HG03432 (cell line): Measurements from ENCODE around the gene BLZF1.
"Not testable (repeated sequence)": the region's sequence is repeated elsewhere in the genome, so short reads cannot be mapped to it uniquely, and the experiment has no call there.

ENCODE experiments used
- ATAC-seq: cut with Tn5 transposase; IDR thresholded peaks from one replicate; pipeline ENCODE4 v1.9.1; 2021; ENCODE audit warnings: mild to moderate bottlenecking, moderate library complexity; ENCODE audit not compliant: unreplicated experiment

BLZF1 gene, protein sequence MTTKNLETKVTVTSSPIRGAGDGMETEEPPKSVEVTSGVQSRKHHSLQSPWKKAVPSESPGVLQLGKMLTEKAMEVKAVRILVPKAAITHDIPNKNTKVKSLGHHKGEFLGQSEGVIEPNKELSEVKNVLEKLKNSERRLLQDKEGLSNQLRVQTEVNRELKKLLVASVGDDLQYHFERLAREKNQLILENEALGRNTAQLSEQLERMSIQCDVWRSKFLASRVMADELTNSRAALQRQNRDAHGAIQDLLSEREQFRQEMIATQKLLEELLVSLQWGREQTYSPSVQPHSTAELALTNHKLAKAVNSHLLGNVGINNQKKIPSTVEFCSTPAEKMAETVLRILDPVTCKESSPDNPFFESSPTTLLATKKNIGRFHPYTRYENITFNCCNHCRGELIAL

DNA sequence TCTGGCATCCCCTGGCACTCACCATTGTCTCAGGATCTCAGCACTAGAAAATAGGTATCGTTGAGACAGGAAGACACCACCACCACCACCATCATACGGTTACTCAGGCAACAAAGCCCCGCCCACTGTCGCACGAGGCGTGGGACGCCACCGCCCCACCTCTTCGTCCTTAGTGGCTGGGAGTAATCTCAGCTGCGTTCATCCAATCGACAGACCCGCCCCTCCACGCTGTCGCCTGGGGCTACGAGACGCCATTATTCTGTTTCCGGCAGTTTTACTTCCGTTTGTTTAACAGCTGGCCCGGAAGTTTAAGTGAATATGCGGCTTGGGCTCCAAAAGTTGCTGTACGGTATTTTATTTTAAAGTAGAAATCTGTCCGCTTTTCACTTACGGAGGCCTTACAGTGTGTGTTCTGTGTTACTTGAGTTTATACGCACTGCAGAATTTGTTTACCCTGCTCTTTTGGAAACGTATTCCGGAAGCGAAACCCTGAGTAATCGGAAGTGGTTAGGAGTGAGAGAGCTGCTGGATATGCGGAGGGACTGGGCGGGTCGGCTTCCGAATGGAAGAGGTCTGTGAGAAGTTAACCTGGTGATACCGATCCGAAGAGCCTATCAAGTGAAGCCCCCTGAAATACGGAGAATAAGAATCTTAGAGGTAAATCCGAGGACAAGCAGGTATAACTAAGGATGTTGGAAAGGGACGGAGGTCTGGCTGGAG, at the start of gene BLZF1, which contains the start of gene NME7:
Gene BLZF1, plus strand, starts transcription at position 510 of the 720 bp plus-strand sequence. CDS start 1,328 bp downstream, outside the sequence.
Gene NME7, minus strand, starts transcription at position 112 of the 720 bp plus-strand sequence. Its CDS starts 87 bp downstream, at position 25.
- ATAC-seq, result peak; percentile 97

DNA sequence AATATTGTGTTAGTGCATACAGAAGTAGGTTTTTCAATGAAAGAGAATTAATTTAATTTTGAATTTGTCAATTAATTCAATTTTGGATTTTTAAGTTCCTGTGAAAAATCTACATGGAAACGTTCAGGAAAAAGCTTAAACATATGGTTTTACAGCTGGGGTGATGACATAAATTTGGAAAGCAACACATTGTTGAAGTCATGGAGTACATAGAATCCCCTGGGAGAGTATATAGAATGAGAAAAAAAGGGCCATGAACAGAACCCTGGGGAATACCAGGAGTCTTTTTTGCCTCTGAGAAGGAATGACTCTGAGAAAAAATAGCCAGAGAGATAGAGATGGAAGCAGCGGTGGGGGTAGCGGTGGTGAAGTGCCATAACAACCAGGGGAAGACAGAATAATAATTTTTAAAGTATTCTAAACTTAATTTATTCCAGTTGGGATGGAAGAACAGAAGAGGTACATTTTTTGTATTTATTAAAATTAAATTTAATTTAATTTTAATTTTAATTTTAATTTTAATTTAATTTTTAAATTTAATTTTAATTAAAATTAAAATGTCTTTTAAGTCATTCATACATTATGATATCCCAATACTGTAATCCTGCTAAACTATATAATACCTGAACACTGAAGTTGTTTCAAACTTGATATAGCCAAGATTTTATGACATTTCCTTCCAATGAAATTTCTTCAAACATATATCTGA, 49.3 kb upstream of the BLZF1 start:
- no peak for ATAC-seq

DNA sequence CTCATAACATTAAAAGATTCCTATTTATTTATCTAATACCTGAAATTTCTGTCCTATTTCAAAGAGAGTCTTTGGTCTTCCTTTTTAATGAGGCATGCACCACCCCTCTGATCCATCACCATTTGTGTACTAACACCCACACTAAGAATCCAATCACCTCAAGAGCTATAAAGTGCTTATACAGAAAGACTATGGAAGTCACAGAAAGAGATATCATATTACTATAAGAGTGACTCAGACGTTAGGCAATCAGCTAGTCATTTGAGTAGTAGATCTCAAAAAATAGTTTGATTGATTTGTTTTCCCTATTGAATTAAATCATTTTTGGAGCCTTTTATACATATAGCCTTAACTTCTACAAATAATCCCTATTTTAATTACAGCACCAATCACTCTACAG, 46.5 kb upstream of the BLZF1 start:
- no peak for ATAC-seq

DNA sequence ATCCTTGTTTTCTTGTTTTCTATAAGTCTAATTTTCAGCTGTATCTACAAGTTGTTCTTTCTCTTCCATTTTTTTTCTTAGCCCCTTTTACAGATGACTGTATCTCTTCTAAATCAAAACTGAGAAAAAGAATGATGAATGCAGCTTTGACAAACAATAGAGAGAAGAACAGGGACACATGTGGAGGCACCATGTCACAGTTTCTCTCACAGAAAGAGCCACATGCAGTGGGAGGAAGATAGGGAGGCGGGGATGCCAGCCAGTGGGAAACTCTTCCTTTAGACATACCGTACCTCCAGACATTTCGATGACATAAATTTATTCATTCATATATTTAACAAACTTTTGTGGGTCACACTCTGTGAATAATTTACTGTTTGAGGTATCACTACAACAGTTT, 45.9 kb upstream of the BLZF1 start:
- ATAC-seq, result no peak

DNA sequence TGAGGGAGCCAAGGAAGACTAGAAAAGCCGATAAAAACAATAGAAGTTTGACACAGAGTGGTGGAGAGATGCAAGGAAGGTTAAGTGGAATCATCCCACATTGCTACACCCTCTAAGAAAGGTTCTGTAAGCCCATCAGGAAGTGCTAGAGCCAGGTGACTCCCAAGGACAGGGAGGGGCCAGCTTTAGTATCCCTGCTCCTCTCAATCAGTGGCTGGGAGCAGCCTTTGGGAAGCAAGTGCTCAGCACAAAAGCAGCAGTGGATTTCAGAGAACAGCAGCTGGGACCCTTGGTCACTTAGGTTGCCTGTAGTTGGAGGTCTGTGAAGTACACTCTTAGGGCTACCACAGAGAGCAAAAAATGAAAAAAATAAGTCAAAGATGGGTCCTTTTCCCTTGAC, 42.9 kb upstream of the BLZF1 start:
- no peak for ATAC-seq

DNA sequence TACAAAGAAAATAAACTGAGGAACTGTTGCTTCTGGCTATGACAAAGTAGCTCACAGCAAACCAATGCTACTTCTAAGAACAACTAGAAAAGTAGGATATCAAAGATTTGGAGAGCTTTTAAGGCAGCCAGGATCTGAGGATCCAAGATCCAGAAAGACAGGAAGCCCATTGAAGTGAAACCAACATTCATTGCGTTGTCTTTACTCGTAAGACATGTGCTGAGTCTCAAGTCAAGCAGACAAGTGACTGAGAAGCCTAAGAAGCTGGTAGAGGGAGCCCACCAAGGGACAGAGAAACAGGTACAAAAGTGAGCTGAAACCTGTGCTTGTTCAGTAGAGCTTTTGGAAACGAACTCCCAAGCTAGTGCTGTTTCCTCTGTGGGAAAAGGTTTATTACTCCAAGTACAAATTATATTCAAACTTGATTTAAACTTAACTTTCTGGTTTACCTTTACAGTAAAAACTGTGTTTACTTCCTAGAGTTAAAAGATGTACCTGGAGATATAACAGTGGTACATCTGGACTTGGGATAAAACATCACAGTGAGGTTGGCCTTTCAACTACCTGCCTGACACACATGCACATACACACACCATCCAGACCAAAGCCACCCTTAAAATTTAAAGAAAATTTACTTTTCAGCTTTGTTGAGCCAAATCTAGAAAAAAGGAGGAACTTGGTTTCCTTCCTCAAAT, 41.6 kb upstream of the BLZF1 start:
- ATAC-seq, result peak; percentile 49

DNA sequence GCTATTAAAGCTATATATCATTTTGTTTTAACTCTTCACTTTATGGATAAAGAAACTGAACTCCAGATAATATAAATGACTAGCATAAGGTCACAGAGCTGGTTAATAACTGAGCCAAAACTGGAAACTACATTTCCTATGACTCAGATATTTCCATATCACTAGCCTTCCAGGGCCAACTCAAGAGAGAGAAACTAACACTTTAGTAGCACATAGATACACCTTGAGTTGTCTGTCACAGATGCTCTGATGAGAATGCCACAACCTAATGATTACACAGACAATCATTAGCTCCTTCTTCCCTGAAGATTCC, 41.1 kb upstream of the BLZF1 start:
- ATAC-seq, result peak; percentile 96

DNA sequence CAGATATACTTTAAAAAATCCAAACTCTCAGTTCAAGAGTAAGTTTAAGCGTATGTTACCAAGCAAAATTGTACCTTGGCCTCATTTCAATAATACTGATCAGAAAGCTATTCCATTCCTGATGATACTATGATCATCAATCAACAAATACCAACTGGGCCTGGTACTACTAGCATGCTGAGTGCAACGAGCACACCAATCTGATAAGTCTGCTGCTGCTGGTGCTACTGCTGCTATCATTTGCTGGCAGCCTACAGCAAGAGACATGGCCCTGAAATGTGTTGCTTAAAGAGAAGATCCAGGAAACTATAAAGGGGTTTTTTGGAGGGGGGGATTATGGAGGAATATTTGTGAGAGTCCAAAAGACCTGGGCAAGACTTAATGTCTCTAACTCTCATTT, 40.1 kb upstream of the BLZF1 start:
- no peak for ATAC-seq

DNA sequence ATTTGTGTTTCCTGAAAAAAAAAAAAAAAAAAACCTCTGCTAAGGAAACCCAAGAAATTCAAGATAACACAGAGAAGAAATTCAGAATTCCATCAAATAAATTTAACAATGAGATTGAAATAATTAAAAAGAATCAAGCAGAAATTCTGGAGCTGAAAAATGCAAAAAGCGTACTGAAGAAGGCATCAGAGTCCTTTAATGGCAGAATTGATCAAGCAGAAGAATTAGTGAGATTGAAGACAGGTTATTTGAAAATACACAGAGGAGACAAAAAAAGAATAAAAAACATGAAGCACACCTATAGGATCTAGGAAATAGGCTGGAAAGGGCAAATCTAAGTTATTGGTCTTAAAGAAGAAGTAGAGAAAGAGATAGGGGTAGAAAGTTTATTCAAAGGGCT, 38.6 kb upstream of the BLZF1 start:
- ATAC-seq, result no peak

DNA sequence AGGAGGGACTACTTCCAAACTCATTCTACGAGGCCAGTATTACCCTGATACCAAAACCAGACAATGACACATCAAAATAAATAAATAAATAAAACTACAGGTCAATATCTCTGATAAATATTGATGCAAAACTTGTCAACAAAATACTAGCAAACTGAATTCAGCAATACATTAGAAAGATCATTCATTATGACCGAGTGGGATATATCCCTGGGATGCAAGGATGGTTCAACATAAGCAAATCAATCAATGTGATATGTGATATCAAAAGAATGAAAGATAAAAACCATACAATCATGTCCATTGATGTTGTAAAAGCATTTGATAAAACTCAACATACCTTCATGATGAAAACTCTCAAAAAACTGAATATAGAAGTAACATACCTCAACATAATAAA, 37.1 kb upstream of the BLZF1 start:
- no peak for ATAC-seq

DNA sequence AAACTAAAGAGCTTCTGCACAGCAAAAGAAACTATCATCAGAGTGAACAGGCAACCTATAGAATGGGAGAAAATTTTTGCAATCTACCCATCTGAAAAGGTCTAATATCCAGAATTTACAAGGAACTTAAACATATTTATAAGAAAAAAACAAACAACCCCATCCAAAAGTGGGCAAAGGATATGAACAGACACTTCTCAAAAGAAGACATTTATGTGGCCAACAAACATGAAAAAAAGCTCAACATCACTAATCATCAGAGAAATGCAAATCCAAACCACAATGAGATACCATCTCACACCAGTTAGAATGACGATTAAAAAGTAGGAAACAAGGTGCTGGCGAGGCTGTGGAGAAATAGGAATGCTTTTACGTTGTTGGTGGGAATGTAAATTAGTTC, 33.3 kb upstream of the BLZF1 start:
- not testable (repeated sequence) for ATAC-seq

DNA sequence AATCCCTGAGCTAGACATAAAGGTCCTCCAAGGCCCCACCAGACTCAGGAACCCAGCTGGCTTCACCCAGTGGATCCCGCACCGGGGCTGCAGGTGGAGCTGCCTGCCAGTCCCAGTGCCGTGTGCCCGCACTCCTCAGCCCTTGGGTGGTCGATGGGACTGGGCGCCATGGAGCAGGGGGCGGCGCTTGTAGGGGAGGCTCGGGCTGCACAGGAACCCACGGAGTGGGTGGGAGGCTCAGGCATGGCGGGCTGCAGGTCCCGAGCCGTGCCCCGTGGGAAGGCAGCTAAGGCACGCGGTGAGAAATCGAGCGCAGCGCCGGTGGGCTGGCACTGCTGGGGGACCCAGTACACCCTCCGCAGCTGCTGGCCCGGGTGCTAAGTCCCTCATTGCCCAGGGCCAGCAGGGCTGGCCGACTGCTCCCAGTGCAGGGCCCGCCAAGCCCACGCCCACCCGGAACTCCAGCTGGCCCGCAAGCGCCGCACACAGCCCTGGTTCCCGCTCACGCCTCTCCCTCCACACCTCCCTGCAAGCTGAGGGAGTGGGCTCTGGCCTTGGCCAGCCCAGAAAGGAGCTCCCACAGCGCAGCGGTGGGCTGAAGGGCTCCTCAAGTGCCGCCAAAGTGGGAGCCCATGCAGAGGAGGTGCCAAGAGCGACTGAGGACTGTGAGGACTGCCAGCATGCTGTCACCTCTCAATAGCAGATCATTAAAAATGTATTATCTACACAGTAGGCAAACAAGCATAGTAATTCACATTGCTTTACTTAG, 30.9 kb upstream of the BLZF1 start:
- not testable (repeated sequence) for ATAC-seq

DNA sequence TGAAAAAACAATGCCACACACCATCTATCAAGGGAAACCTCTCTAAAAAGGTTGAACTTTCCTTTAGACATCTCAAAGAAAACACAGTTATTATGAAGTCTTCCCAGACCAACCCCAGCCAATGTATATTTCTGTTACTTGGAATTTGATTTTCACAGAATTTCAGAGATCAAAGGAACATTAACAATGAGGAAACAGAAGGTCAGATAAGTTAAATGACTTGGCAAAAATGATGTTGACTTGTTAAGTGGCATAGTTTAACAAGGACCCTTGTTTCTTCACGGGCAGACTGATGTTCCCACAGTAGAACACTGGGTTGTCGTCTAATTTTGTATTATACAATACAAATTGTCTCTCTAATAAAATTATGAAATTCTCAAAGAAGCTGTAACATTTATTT, 29.4 kb upstream of the BLZF1 start:
- ATAC-seq, result no peak

DNA sequence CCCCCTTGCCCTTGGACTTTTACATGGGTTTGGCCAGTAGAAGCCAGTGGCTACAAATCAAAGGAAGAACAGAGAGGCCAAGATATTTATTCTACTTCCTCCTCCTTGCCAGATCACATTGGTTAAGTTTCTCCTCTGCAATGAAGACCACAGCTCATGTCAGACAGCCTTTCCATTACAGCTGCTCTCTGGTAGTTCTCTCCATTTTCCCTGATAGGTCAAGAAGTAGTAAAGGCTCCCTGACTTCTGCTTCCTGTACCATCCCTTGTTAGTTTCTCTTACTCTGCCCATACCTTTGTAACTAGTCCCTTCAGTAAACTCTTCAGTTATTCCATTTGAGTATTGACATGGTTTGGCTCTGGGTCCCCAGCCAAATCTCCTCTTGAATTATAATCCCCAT, 28.2 kb upstream of the BLZF1 start:
- ATAC-seq, result no peak

DNA sequence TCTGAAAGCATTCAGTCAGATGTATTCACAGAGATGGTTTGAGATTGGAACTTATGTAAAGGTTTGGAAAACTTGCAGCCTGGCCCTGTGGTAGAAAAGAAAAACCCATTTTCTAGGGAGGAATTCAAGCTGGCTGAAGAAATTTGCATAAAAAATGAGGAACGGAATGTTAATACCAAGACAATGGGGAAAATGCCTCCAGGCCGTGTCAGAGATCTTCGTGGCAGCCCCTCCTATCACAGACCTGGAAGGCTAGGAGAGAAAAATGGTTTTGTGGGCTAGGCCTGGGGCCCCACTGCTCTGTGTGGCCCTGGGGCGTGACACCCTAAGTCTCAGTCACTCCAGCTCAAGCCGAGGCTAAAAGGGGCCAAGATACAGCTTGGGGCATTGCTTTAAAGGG, 27.1 kb upstream of the BLZF1 start:
- ATAC-seq, result no peak

DNA sequence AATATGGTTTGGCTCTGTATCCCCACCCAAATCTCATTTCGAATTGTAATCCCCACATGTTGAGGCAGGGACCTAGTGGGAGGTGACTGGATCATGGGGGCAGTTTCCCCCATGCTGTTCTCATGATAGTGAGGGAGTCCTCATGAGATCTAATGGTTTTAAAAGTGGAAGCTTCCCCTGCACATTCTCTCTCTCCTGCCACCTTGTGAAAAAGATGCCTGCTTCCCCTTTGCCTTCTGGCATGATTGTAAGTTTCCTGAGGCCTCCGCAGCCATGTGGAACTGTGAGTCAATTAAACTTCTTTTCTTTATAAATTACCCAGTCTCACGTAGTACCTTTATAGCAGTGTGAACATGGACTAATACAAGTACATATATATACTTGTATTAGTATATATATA, 25.9 kb upstream of the BLZF1 start:
- not testable (repeated sequence) for ATAC-seq

DNA sequence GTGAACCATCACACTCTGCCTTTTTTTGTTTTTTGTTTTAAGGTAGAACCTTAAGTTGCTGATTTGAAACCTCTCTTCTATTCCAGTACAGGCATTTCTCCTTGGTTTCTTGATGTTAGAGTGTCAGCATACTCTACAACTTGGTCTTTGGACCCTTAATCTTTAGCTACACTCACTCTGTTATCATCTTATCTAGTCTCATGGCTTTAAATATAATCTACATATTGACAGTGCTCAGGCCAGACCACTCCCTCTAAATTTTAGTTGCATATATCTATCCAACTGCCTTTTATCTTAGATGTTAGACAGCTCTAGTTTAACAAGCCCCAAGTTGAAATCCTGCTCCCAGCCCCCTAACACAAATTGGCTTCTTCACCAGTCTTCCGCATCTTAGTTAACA, 22.5 kb upstream of the BLZF1 start:
- ATAC-seq, result no peak

DNA sequence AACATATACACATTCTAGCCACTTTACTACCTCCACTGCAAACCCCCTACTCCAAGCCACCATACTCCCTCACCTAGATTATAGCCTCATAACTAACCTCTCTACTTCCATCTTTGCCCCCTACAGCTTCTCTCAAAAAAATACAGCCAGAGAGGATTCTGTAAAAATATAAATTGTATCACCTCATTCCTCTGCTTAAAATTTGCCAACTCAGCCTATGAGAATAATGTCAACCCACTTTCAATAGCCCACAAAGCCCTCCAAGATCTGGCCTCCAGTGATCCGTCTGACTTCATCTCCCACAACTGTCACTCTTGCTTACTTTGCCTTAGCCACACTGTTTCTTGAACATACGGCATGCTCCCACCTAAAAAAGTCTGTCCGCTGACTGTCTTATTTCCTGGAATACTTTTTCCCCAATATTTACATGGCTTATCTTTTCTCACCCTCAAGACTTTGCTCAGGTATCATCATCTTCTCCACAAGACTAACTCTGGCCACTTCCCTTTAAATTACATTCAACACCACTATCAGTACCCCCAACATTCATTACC, 21.9 kb upstream of the BLZF1 start:
- ATAC-seq, result no peak

DNA sequence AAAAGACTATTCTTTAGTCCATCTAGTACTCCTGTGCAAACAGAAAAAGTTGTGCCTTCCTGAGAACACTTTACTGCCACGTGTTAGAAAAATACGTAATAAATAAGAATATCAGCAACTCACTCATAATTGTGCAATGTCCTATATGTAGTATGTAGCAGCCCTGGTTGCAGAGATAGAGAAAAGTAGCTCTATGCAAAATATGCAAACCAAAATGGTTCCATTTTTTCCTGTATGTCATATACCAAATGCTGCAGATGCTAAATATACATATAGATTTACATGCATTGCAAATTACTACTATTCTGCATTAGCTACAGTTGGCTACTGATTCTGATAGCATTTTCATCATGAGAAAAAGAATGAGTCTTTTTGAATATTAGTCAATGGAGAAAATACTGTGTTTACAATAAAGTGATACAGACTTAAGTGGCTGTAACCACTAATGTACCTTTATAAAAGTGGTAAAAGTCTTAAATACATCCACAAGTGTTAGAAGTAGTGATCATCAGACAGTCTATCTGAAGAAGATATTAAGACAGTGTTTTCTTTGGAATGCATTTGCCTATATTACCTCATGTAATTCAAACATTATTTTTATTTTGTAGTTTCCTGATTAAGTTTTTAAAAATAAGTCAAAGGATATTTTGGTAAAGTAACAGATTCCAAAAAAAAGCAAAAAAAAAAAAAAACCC, 20.2 kb upstream of the BLZF1 start:
- no peak for ATAC-seq
